Measurements from ENCODE around the gene ELL. TPM values are rescaled to one million over a fixed set of nuclear protein-coding genes. Genes with fewer than 3 reads are reported as not detected.
A peak's percentile ranks its signal among the peaks of the same experiment; 100 is the strongest.

The ELL gene
- total RNA-seq, 4 donors from 2014 or later: 21.8 to 30.8 (median 27.3) TPM

DNA sequence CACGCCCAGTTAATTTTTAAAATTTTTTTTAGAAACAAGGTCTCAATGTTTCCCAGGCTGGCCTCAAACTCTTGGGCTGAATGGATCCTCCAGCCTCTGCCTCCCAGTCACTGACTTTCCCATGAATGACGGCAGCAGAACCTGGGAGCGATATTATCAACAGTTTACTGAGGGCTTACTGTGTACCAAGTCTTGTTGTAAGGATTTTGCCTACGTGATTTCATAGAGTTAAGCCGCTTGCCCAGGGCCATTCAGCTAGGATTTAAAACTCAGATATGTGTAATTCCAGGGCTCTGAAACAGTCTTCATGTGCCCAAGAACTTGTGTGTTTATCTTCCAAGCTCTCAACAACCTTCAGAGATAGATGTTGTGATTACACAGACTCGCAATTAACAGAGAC, 29.8 kb upstream of the ELL start:
- no peak for TF ChIP-seq POLR2A (IDR thresholded peaks at IDR 0.05)
- TF ChIP-seq, protein P1, sequence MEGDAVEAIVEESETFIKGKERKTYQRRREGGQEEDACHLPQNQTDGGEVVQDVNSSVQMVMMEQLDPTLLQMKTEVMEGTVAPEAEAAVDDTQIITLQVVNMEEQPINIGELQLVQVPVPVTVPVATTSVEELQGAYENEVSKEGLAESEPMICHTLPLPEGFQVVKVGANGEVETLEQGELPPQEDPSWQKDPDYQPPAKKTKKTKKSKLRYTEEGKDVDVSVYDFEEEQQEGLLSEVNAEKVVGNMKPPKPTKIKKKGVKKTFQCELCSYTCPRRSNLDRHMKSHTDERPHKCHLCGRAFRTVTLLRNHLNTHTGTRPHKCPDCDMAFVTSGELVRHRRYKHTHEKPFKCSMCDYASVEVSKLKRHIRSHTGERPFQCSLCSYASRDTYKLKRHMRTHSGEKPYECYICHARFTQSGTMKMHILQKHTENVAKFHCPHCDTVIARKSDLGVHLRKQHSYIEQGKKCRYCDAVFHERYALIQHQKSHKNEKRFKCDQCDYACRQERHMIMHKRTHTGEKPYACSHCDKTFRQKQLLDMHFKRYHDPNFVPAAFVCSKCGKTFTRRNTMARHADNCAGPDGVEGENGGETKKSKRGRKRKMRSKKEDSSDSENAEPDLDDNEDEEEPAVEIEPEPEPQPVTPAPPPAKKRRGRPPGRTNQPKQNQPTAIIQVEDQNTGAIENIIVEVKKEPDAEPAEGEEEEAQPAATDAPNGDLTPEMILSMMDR (IDR thresholded peaks at IDR 0.05 in 4 of 5, conservative IDR thresholded peaks at IDR 0.05 in 1 of 5): no peak
- no peak for ATAC-seq
- no peak overlapping the region for H3K27ac ChIP-seq

DNA sequence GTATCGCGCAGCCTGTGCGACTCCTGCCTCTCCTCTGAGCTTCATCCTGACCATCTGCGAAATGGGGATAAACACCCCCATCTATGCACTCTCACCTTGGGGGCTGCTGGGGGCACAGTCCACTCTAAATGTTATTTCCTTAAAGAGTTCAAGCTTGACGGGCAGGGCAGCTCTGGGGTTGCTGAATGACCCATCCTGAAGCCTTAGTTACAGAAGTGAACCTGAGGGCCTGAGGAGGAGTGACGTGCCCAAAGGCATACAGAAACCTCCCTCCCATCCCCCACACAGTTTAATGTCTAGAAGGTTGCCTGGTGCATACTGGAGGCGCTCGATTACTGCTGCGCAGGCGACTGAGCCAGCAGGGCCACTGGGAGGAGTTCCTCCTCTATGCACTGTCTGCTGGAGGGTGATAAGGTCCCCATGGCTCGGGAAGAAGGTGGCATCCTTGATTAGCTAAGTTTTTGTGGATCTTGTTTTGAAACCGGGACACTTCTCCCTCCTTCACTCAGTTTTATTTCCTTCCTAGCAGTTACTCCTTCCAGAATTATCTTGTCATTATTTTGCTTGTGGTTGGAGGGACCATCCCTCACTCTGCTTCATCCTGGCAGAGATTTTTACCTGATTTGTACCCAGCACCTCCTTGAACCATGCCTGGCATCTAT, 22.1 kb upstream of the ELL start:
- intact Hi-C loops (cut with DNase I; ENCODE audit: low total_unique reads): loop anchor here (2.0 kb wide), 1 partner anchor 21 kb away; the partner anchor contains the start of gene ELL
- peaks cover 14 to 16% of the 10 kb centered on the region in 2 donors for H3K4me1 ChIP-seq
- DNase-seq: peak; percentile 41
- peak overlapping the region; percentile 69 to 87 (median 78) for H3K4me3 ChIP-seq
- TF ChIP-seq, protein P1 (IDR thresholded peaks at IDR 0.05 in 4 of 5, conservative IDR thresholded peaks at IDR 0.05 in 1 of 5): no peak
- no peak for TF ChIP-seq POLR2A (IDR thresholded peaks at IDR 0.05)
- in situ Hi-C loops (cut with MboI; ENCODE audit: low sequenced_read_pairs in 4 of 4): no loop called here
- H3K36me3 ChIP-seq: peaks cover 0 to 24% of the 10 kb centered on the region in 2 donors
- ATAC-seq: peak; percentile 36 to 54
- no peaks in the 10 kb centered on the region for H3K9me3 ChIP-seq
- no peaks in the 10 kb centered on the region for H3K27me3 ChIP-seq
- H3K27ac ChIP-seq: peak overlapping the region; percentile 93 to 95 (median 93)

More for the DNA sequence above, 29.8 kb upstream of the ELL start:
- Histone ChIP-seq H3K36me3 (no peaks in the 10 kb centered on the region), H3K9me3 (no peaks in the 10 kb centered on the region), H3K4me1 (no peaks in the 10 kb centered on the region), H3K4me3 (no peak overlapping the region), H3K27me3 (no peaks in the 10 kb centered on the region)
- in situ Hi-C loops (cut with MboI; ENCODE audit: low sequenced_read_pairs in 4 of 4): loop anchor here in 1 of 4 donors (25.0 kb wide), 1 partner anchor 89 kb away; no protein-coding TSS in a partner anchor
- no peak for DNase-seq
- intact Hi-C loops (cut with DNase I; ENCODE audit: low total_unique reads): no loop called here

DNA sequence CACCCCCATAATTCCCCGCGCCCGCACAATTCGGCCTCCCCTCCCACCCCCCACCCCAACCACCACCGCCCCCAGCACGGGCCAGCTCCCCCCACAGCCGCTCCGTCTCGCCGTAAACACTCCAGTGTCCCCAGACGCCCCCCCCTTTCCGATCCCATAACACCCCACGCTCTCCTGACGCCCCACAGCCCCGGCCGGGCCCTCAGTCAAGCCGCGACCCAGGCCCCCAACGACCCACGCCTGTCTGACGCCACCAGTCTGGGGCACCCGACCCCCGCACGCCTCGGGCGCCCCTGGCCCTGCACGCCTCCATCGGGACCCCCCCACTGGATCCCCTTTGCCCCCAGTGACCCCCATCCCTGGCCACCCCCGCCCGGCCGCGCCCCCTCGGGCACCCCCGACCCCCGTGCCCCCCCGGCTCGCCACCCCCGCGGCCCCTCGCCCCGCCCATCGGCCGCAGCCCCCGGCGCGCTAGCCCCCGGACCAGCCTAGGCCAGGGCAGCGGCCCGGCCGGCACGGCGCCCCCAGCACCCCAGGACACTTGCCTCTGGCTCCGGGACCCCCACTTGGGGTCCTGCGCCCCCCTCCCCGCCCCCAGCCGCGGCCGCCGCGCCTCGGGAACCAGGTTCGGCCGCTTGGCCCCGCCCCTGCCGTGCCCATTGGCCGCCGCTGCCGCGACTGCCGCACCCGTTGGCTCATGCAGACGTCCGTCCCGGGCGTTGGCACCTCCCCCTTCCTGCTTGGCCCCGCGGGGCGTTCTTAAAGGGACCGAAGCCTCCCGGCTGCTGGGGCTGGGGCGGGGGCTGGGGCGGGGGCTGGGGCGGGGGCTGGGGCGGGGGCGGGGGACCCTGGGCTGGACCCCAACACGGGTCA, 21.3 kb upstream of the ELL start, which contains the start of gene FKBP8:
Gene FKBP8, minus strand, starts transcription at position 633 of the 873 bp plus-strand sequence. CDS start 1,603 bp downstream, outside the sequence.
- in situ Hi-C loops (cut with MboI; ENCODE audit: low sequenced_read_pairs in 4 of 4) (no loop called here), intact Hi-C loops (cut with DNase I; ENCODE audit: low total_unique reads) (loop anchor here (2.0 kb wide), 1 partner anchor 20 kb away; the partner anchor contains the start of gene ELL)
- H3K4me1 ChIP-seq: peaks cover 14 to 16% of the 10 kb centered on the region in 2 donors
- TF ChIP-seq, protein P1 (IDR thresholded peaks at IDR 0.05 in 4 of 5, conservative IDR thresholded peaks at IDR 0.05 in 1 of 5): no peak
- TF ChIP-seq POLR2A (IDR thresholded peaks at IDR 0.05): peak in 1 of 2 donors; percentile 12
- peak within 1 kb of the TSS; percentile 93 to 95 (median 93) for H3K27ac ChIP-seq
- H3K27me3 ChIP-seq: no peaks in the 10 kb centered on the region
- H3K36me3 ChIP-seq: peaks cover 0 to 27% of the 10 kb centered on the region in 2 donors
- DNase-seq: peak; percentile 93
- ATAC-seq: peak; percentile 96 to 97
- H3K4me3 ChIP-seq: peak within 1 kb of the TSS; percentile 69 to 87 (median 78)
- no peaks in the 10 kb centered on the region for H3K9me3 ChIP-seq

DNA sequence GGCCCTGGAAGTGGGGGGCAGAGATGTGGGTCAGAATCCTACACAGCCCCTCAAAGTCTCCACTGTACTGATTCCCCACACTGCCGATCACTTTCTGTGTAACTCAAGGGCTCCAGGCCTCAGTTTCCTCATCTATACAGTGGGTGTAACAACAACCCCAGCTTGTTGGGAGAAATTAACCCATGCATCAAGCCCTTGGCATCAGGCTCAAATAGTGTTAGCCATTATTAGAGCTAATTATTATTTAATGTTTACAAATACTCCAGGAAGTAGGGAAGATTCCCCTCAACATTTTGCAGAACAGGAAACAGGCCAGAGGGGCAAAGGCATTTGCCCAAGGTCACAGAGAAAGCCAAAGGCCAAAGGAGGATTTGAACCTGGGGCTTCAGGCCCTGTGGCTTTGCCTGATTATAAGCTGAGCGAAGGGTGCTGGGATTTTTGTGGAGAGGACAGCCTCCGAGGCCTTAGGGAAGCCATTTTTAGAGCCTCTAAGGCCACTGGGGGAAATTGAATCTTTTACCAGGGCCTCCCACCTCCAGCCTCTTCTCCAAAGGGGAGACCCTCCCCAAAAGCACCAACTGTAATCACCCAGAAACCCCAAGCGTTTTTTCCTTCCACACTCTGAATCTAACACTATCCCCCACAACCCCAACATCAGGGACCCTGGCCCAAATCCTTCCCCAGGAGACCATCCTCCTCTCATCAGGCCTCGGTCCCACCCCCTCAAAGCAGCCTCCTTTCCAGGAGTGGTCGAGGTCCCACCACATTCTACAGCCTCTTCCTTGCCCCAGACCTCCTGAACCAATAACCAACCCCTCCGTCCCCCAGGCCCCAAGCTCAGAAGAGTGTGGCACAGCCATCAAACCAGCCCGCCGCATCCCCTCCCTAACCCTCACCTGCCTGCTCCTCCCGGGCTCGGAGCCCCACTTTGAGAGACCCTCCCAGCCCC, 20.4 kb upstream of the ELL start:
- TF ChIP-seq, protein P1 (IDR thresholded peaks at IDR 0.05 in 4 of 5, conservative IDR thresholded peaks at IDR 0.05 in 1 of 5): no peak
- TF ChIP-seq POLR2A (IDR thresholded peaks at IDR 0.05): no peak
- H3K36me3 ChIP-seq: peaks cover 0 to 36% of the 10 kb centered on the region in 2 donors
- ATAC-seq: peak; percentile 5 to 12
- in situ Hi-C loops (cut with MboI; ENCODE audit: low sequenced_read_pairs in 4 of 4) (no loop called here), intact Hi-C loops (cut with DNase I; ENCODE audit: low total_unique reads) (loop anchor here (2.0 kb wide), 1 partner anchor 19 kb away; the partner anchor contains the start of gene ELL)
- no peak for DNase-seq
- H3K4me1 ChIP-seq: peaks cover 14 to 16% of the 10 kb centered on the region in 2 donors
- peak overlapping the region; percentile 69 to 87 (median 78) for H3K4me3 ChIP-seq
- H3K9me3 ChIP-seq: no peaks in the 10 kb centered on the region
- peak overlapping the region; percentile 93 to 95 (median 93) for H3K27ac ChIP-seq
- H3K27me3 ChIP-seq: no peaks in the 10 kb centered on the region
